Bronchial epithelial cell (primary cell): ENCODE results near the gene NFKBIZ. TPM values are rescaled to one million over a fixed set of nuclear protein-coding genes. Genes with fewer than 3 reads are reported as not detected.
"Not testable (repeated sequence)": the region's sequence is repeated elsewhere in the genome, so short reads cannot be mapped to it uniquely, and the experiment has no call there.

Experiments
- DNase-seq: peaks from one replicate; pipeline ENCODE4 v3.0.0-alpha.2; 2010; ENCODE audit warnings: low read depth
- FAIRE-seq: peaks from 2 replicates; lab custom pipeline; 2011; peaks lifted over from hg19 to GRCh38; lab: Jason Lieb, UNC
- H3K27me3 ChIP-seq: 2 replicates; pipeline ENCODE4 v1.5.1; 2011; ENCODE audit warnings: low read length; ENCODE audit not compliant: control insufficient read depth, insufficient read depth
- H3K36me3 ChIP-seq: 2 replicates; pipeline ENCODE4 v1.5.1; 2011; ENCODE audit warnings: low read length; ENCODE audit not compliant: control insufficient read depth, insufficient read depth
- H3K4me3 ChIP-seq: 2 replicates; pipeline ENCODE4 v1.5.1; 2011; ENCODE audit warnings: mild to moderate bottlenecking, low read depth, low read length, control low read depth
- CTCF ChIP-seq: IDR thresholded peaks from 2 replicates; pipeline ENCODE4 v1.5.1; 2011; ENCODE audit warnings: mild to moderate bottlenecking, moderate library complexity, low read length, control low read depth, inconsistent platforms; ENCODE audit not compliant: insufficient read depth, severe bottlenecking
- total RNA-seq: library from RNA; depleted of rRNA; stranded (reverse); fragments of >200 nt; gene quantifications from 2 replicates; pipeline ENCODE4 v1.2.1, GENCODE V29; 2014

NFKBIZ gene
- total RNA-seq, 1 donor from 2014 or later: 40.3 TPM

- Histone ChIP-seq H3K4me3 (no peak overlapping the region), H3K27me3 (no peaks in the 10 kb centered on the region), H3K36me3 (peaks cover 16% of the 10 kb centered on the region)
- FAIRE-seq: no peak
- no peak for DNase-seq
- TF ChIP-seq CTCF: no peak
Observed at GRCh38 chr3:101859882-101860448, 10.7 kb downstream of the NFKBIZ start.

GRCh38 chr3:101861212-101861788 is 12.0 kb downstream of the NFKBIZ start:
- peaks cover 13% of the 10 kb centered on the region for H3K36me3 ChIP-seq
- no peaks in the 10 kb centered on the region for H3K27me3 ChIP-seq
- no peak for DNase-seq
- no peak overlapping the region for H3K4me3 ChIP-seq
- no peak for FAIRE-seq
- TF ChIP-seq CTCF: no peak

- Histone ChIP-seq H3K36me3 (peaks cover 11% of the 10 kb centered on the region), H3K27me3 (no peaks in the 10 kb centered on the region), H3K4me3 (no peak overlapping the region)
- DNase-seq (no peak), FAIRE-seq (no peak)
- no peak for TF ChIP-seq CTCF
Observed at GRCh38 chr3:101861789-101862415, 12.6 kb downstream of the NFKBIZ start.

GRCh38 chr3:101862416-101863165 is 13.3 kb downstream of the NFKBIZ start:
- TF ChIP-seq CTCF: no peak
- FAIRE-seq (no peak), DNase-seq (peak; percentile 60)
- H3K27me3 ChIP-seq: no peaks in the 10 kb centered on the region
- H3K36me3 ChIP-seq: peaks cover 5% of the 10 kb centered on the region
- no peak overlapping the region for H3K4me3 ChIP-seq

GRCh38 chr3:101864926-101865325 is 15.6 kb downstream of the NFKBIZ start:
- DNase-seq, H3K36me3 ChIP-seq, H3K27me3 ChIP-seq, H3K4me3 ChIP-seq, FAIRE-seq: not testable (repeated sequence)

GRCh38 chr3:101865751-101866509 is 16.6 kb downstream of the NFKBIZ start:
- Histone ChIP-seq H3K4me3 (no peak overlapping the region), H3K27me3 (no peaks in the 10 kb centered on the region), H3K36me3 (no peaks in the 10 kb centered on the region)
- peak; percentile 48 for DNase-seq
- no peak for FAIRE-seq
- TF ChIP-seq CTCF: no peak
